HEK293 (cell line): ENCODE results near the gene ZNF543.
A peak's percentile ranks its signal among the peaks of the same experiment; 100 is the strongest.

Source experiments
- EGR2 ChIP-seq: fragments of 450-650 bp; formaldehyde crosslinking; IDR thresholded peaks from 2 replicates; pipeline ENCODE4 v1.5.1; 2016; ENCODE audit warnings: low read depth, missing biosample characterization, missing genetic modification characterization
- ELK4 ChIP-seq: IDR thresholded peaks from 2 replicates; pipeline ENCODE4 v1.6.1; 2011; ENCODE audit warnings: mild to moderate bottlenecking, low read depth, low read length, borderline replicate concordance
- GFI1B ChIP-seq: fragments of 450-650 bp; formaldehyde crosslinking; IDR thresholded peaks from 2 replicates; pipeline ENCODE4 v1.5.1; 2016; ENCODE audit warnings: missing biosample characterization, missing genetic modification characterization
- GLIS2 ChIP-seq: fragments of 450-650 bp; formaldehyde crosslinking; IDR thresholded peaks from 2 replicates; pipeline ENCODE4 v1.5.1; 2016; ENCODE audit warnings: missing biosample characterization, missing genetic modification characterization
- SETDB1 ChIP-seq: IDR thresholded peaks from one replicate; pipeline ENCODE4 v1.6.1; 2017; ENCODE audit warnings: mild to moderate bottlenecking, low read length, moderate library complexity, mixed read lengths; ENCODE audit not compliant: insufficient read length
- SP2 ChIP-seq: fragments of 450-650 bp; formaldehyde crosslinking; IDR thresholded peaks from 2 replicates; pipeline ENCODE4 v1.5.1; 2016; ENCODE audit warnings: missing biosample characterization, missing genetic modification characterization
- ZBTB26 ChIP-seq: fragments of 450-650 bp; formaldehyde crosslinking; optimal IDR thresholded peaks from 2 replicates; pipeline ENCODE3; 2016; ENCODE audit warnings: missing biosample characterization, mild to moderate bottlenecking, missing genetic modification characterization
- ZNF112 ChIP-seq: fragments of 450-650 bp; formaldehyde crosslinking; IDR thresholded peaks from 2 replicates; pipeline ENCODE4 v1.5.0; 2017; ENCODE audit warnings: missing biosample characterization, missing genetic modification characterization
- ZNF121 ChIP-seq: fragments of 450-650 bp; formaldehyde crosslinking; IDR thresholded peaks from 2 replicates; pipeline ENCODE4 v1.5.1; 2016; ENCODE audit warnings: missing biosample characterization, missing genetic modification characterization
- ZNF16 ChIP-seq: fragments of 450-650 bp; formaldehyde crosslinking; IDR thresholded peaks from 2 replicates; pipeline ENCODE4 v1.5.1; 2016; ENCODE audit warnings: low read depth, missing biosample characterization, missing genetic modification characterization
- ZNF175 ChIP-seq: fragments of 450-650 bp; formaldehyde crosslinking; IDR thresholded peaks from 2 replicates; pipeline ENCODE4 v1.5.1; 2016; ENCODE audit warnings: missing biosample characterization, missing genetic modification characterization
- ZNF184 ChIP-seq: fragments of 450-650 bp; IDR thresholded peaks from 2 replicates; pipeline ENCODE4 v1.5.1; 2018; ENCODE audit warnings: missing biosample characterization, mild to moderate bottlenecking, missing genetic modification characterization
- ZNF274 ChIP-seq, 2 experiments: fragments of 200-500 bp in 1 of 2; fragments of 450-650 bp in 1 of 2; sonication (Bioruptor generic) in 1 of 2; formaldehyde crosslinking in 1 of 2; IDR thresholded peaks; 2 replicates each; pipeline versions ENCODE4 v1.5.1 to v1.6.1; 2014 to 2016; ENCODE audit warnings: borderline replicate concordance in 1 of 2, inconsistent platforms in 1 of 2, low read length in 1 of 2, missing biosample characterization in 1 of 2, missing genetic modification characterization in 1 of 2
- ZNF280D ChIP-seq: fragments of 450-650 bp; formaldehyde crosslinking; IDR thresholded peaks from 2 replicates; pipeline ENCODE4 v1.5.1; 2016; ENCODE audit warnings: missing biosample characterization, missing genetic modification characterization
- ZNF302 ChIP-seq: fragments of 450-650 bp; formaldehyde crosslinking; IDR thresholded peaks from 2 replicates; pipeline ENCODE4 v1.5.1; 2016; ENCODE audit warnings: missing biosample characterization, missing genetic modification characterization, low read depth
- ZNF324 ChIP-seq: fragments of 450-650 bp; formaldehyde crosslinking; IDR thresholded peaks from 2 replicates; pipeline ENCODE4 v1.5.1; 2016; ENCODE audit warnings: missing biosample characterization, missing genetic modification characterization
- ZNF354C ChIP-seq: fragments of 450-650 bp; formaldehyde crosslinking; IDR thresholded peaks from 2 replicates; pipeline ENCODE4 v1.5.1; 2016; ENCODE audit warnings: missing biosample characterization, missing genetic modification characterization, low read depth, borderline replicate concordance
- ZNF394 ChIP-seq: fragments of 450-650 bp; formaldehyde crosslinking; IDR thresholded peaks from 2 replicates; pipeline ENCODE4 v1.5.1; 2016; ENCODE audit warnings: missing biosample characterization, missing genetic modification characterization, mild to moderate bottlenecking, moderate library complexity, borderline replicate concordance
- ZNF423 ChIP-seq: fragments of 450-650 bp; formaldehyde crosslinking; IDR thresholded peaks from 2 replicates; pipeline ENCODE4 v1.5.1; 2016; ENCODE audit warnings: missing biosample characterization, missing genetic modification characterization
- ZNF518A ChIP-seq: fragments of 450-650 bp; formaldehyde crosslinking; conservative IDR thresholded peaks from 2 replicates; pipeline ENCODE4 v1.5.1; 2016; ENCODE audit warnings: low read depth, missing biosample characterization, missing genetic modification characterization
- ZNF560 ChIP-seq: fragments of 450-650 bp; formaldehyde crosslinking; IDR thresholded peaks from 2 replicates; pipeline ENCODE4 v1.5.1; 2017; ENCODE audit warnings: missing biosample characterization, missing genetic modification characterization, borderline replicate concordance
- ZNF624 ChIP-seq: fragments of 450-650 bp; formaldehyde crosslinking; IDR thresholded peaks from 2 replicates; pipeline ENCODE4 v1.5.1; 2017; ENCODE audit warnings: missing biosample characterization, missing genetic modification characterization
- ZNF660 ChIP-seq: fragments of 450-650 bp; IDR thresholded peaks from 2 replicates; pipeline ENCODE4 v1.5.1; 2018; ENCODE audit warnings: missing biosample characterization, mild to moderate bottlenecking, missing genetic modification characterization
- ZNF792 ChIP-seq: fragments of 450-650 bp; formaldehyde crosslinking; IDR thresholded peaks from 2 replicates; pipeline ENCODE4 v1.5.1; 2016; ENCODE audit warnings: missing biosample characterization, missing genetic modification characterization
- ZNF843 ChIP-seq: fragments of 450-650 bp; formaldehyde crosslinking; IDR thresholded peaks from 2 replicates; pipeline ENCODE4 v1.5.1; 2016; ENCODE audit warnings: missing biosample characterization, missing genetic modification characterization
- ZSCAN23 ChIP-seq: fragments of 450-650 bp; formaldehyde crosslinking; IDR thresholded peaks from 2 replicates; pipeline ENCODE4 v1.5.1; 2016; ENCODE audit warnings: missing biosample characterization, missing genetic modification characterization
- ZSCAN4 ChIP-seq: fragments of 450-650 bp; formaldehyde crosslinking; IDR thresholded peaks from 2 replicates; pipeline ENCODE4 v1.5.1; 2017; ENCODE audit warnings: missing biosample characterization, missing genetic modification characterization

ZNF543 gene

GRCh38 chr19:57320180-57321084, at the start of gene ZNF543 (continued):
- no peak for TF ChIP-seq ZSCAN4
- 0 out of 2 replicates have a peak, but pooled peaks have one; percentile 25 for TF ChIP-seq EGR2 (tag by site-specific recombination)
- TF ChIP-seq SETDB1, result no peak
- no peak for TF ChIP-seq ZSCAN23 (tag by site-specific recombination)
- no peak for TF ChIP-seq GFI1B
- TF ChIP-seq ZNF560 (tag by site-specific recombination), result no peak
- no peak for TF ChIP-seq ZNF843 (tag by site-specific recombination)
- no peak for TF ChIP-seq ZNF184 (tag by site-specific recombination)
- TF ChIP-seq SP2 (tag by site-specific recombination), result peak; percentile 95
- no peak for TF ChIP-seq ZNF354C
- TF ChIP-seq ELK4, result no peak
- TF ChIP-seq ZNF518A (tag by site-specific recombination), result peak; percentile 67
- no peak for TF ChIP-seq ZNF280D
- TF ChIP-seq ZNF121 (tag by site-specific recombination), result no peak
- TF ChIP-seq ZNF16 (tag by site-specific recombination), result no peak
- no peak for TF ChIP-seq ZNF274 (IDR thresholded peaks at IDR 0.05; ENCODE audit: low read length)
- no peak for TF ChIP-seq ZNF274 (tag by site-specific recombination; IDR thresholded peaks at IDR 0.05; ENCODE audit: borderline replicate concordance)
- no peak for TF ChIP-seq ZNF302
- TF ChIP-seq ZNF624 (tag by site-specific recombination), result no peak
- no peak for TF ChIP-seq ZNF792 (tag by site-specific recombination)
- no peak for TF ChIP-seq ZNF175
- peak; percentile 61; the same call in 1 of the 2 replicates for TF ChIP-seq GLIS2
- no peak for TF ChIP-seq ZNF423 (tag by site-specific recombination)
- TF ChIP-seq ZNF394 (tag by site-specific recombination), result no peak; the same call in 1 of the 2 replicates
- no peak for TF ChIP-seq ZNF112 (tag by site-specific recombination)
- peak; percentile 23; the same call in 1 of the 2 replicates for TF ChIP-seq ZNF660 (tag by site-specific recombination)
- peak; percentile 62 for TF ChIP-seq ZBTB26 (tag by site-specific recombination)
- no peak for TF ChIP-seq ZNF324 (tag by site-specific recombination)
